OCI-LY7 (cell line): ENCODE results near the gene CPNE4. TPM values are rescaled to one million over a fixed set of nuclear protein-coding genes. Genes with fewer than 3 reads are reported as not detected.

ENCODE experiments used
- BruUV-seq: library from RNA; stranded (reverse); fragments of 400-500 nt; replicated peaks from 2 replicates; lab custom pipeline; 2021; lab: Mats Ljungman, UMichigan
- CTCF ChIA-PET: fragments of 300-600 bp; sonication (Branson Sonifier 250); formaldehyde crosslinking; loops from one replicate; lab custom pipeline; 2022; ENCODE audit warnings: antibody characterized with exemption; ENCODE audit not compliant: unreplicated experiment; lab: Charles Lee
- POLR2A ChIA-PET: fragments of 300-600 bp; sonication (Branson Sonifier 250); formaldehyde crosslinking; loops from one replicate; lab custom pipeline; 2022; ENCODE audit warnings: antibody characterized with exemption; lab: Charles Lee
- DNase-seq: peaks from one replicate; pipeline ENCODE4 v3.0.0-alpha.2; 2015; ENCODE audit warnings: low spot score
- H2AFZ ChIP-seq: fragments of 200-600 bp; sonication (generic), shearing (Covaris generic); 2 replicates; pipeline ENCODE4 v1.6.1; 2014; ENCODE audit warnings: mild to moderate bottlenecking, antibody characterized with exemption, low read length, moderate library complexity
- H3K27ac ChIP-seq: fragments of 200-600 bp; sonication (generic); 2 replicates; pipeline ENCODE4 v1.5.1; 2014; ENCODE audit warnings: mixed run types, low read depth, mild to moderate bottlenecking, moderate library complexity, low read length, inconsistent platforms; ENCODE audit not compliant: poor library complexity, severe bottlenecking
- H3K36me3 ChIP-seq: fragments of 200-600 bp; sonication (generic); 2 replicates; pipeline ENCODE4 v1.6.1; 2014; ENCODE audit warnings: mild to moderate bottlenecking, antibody characterized with exemption, low read length, moderate library complexity, mixed read lengths; ENCODE audit not compliant: insufficient read depth
- H3K4me1 ChIP-seq: fragments of 200-600 bp; sonication (generic); 2 replicates; pipeline ENCODE4 v1.5.1; 2014; ENCODE audit warnings: mild to moderate bottlenecking, low read length; ENCODE audit not compliant: insufficient read depth, poor library complexity, severe bottlenecking
- H3K4me2 ChIP-seq: fragments of 200-600 bp; sonication (generic); 2 replicates; pipeline ENCODE4 v1.6.1; 2014; ENCODE audit warnings: mild to moderate bottlenecking, low read length
- H3K4me3 ChIP-seq: fragments of 200-600 bp; sonication (generic); 2 replicates; pipeline ENCODE4 v1.5.1; 2014; ENCODE audit warnings: mild to moderate bottlenecking, low read depth, low read length; ENCODE audit not compliant: poor library complexity, severe bottlenecking
- H3K79me2 ChIP-seq: fragments of 200-600 bp; sonication (generic); 2 replicates; pipeline ENCODE4 v1.6.1; 2016; ENCODE audit warnings: low read depth, mild to moderate bottlenecking, low read length, moderate library complexity, mixed read lengths; ENCODE audit not compliant: insufficient read depth
- H3K9me2 ChIP-seq: fragments of 200-600 bp; sonication (generic); 2 replicates; pipeline ENCODE4 v1.6.1; 2016; ENCODE audit warnings: mild to moderate bottlenecking, low read length, mixed read lengths; ENCODE audit not compliant: insufficient read depth
- H3K9me3 ChIP-seq: fragments of 200-600 bp; sonication (generic); 2 replicates; pipeline ENCODE4 v1.6.1; 2014; ENCODE audit warnings: mild to moderate bottlenecking, mixed run types, low read length, mixed read lengths
- H4K20me1 ChIP-seq: fragments of 200-600 bp; sonication (generic); 2 replicates; pipeline ENCODE4 v1.6.1; 2014; ENCODE audit warnings: mild to moderate bottlenecking, antibody characterized with exemption, low read length, moderate library complexity, mixed read lengths; ENCODE audit not compliant: insufficient read depth
- EZH2phosphoT487 ChIP-seq: fragments of 200-600 bp; sonication (generic); IDR thresholded peaks from 2 replicates; pipeline ENCODE4 v1.6.1; 2018; ENCODE audit warnings: low read depth, borderline replicate concordance, mild to moderate bottlenecking, mixed run types, antibody characterized with exemption, low read length, moderate library complexity, mixed read lengths
- intact Hi-C: fragments of 100-400 bp; cut with micrococcal nuclease; formaldehyde crosslinking; loops from one replicate; pipeline ENCODE4 v1.10.0; 2022; ENCODE audit not compliant: unreplicated experiment
- total RNA-seq, 2 experiments: library from RNA; depleted of rRNA in 1 of 2; stranded (reverse); fragments of >200 nt in 1 of 2; shearing (Covaris generic) in 1 of 2; gene quantifications; 2 replicates each; pipeline ENCODE4 v1.2.3, GENCODE V29; 2014 to 2022
- TF ChIP-seq, protein P1 (sequence below): fragments of 200-600 bp; sonication (generic); conservative IDR thresholded peaks from 2 replicates; pipeline ENCODE4 v1.5.1; 2014; ENCODE audit warnings: mild to moderate bottlenecking, antibody characterized with exemption, low read length, moderate library complexity, mixed read lengths

CPNE4 gene
- total RNA-seq, 2 experiments from 2014 or later, result not detected

DNA sequence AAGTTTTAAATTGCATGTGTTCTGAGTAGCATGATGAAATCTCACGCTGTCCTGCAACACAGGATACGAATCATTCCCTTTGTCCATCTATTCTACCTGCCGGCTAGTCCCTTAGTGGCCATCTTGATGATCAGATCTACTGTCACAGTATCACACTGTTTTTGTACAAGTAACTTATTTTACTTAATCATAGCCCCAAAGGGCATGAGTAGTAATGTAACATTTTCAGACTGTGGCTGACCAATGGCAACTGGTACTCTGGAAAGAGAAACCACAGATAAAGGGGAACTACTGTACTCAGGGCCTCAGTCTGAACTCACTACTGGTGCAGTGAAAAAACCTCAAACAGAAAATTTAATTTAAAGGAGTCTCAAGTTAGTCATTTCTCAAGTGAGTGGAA is 404.7 kb downstream of the CPNE4 start:
- H3K36me3 ChIP-seq, result no peaks in the 10 kb centered on the region
- H3K79me2 ChIP-seq, result no peaks in the 10 kb centered on the region
- no peak for TF ChIP-seq EZH2phosphoT487
- TF ChIP-seq, protein P1, sequence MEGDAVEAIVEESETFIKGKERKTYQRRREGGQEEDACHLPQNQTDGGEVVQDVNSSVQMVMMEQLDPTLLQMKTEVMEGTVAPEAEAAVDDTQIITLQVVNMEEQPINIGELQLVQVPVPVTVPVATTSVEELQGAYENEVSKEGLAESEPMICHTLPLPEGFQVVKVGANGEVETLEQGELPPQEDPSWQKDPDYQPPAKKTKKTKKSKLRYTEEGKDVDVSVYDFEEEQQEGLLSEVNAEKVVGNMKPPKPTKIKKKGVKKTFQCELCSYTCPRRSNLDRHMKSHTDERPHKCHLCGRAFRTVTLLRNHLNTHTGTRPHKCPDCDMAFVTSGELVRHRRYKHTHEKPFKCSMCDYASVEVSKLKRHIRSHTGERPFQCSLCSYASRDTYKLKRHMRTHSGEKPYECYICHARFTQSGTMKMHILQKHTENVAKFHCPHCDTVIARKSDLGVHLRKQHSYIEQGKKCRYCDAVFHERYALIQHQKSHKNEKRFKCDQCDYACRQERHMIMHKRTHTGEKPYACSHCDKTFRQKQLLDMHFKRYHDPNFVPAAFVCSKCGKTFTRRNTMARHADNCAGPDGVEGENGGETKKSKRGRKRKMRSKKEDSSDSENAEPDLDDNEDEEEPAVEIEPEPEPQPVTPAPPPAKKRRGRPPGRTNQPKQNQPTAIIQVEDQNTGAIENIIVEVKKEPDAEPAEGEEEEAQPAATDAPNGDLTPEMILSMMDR, result no peak
- H2AFZ ChIP-seq, result no peak overlapping the region
- H3K4me3 ChIP-seq, result no peak overlapping the region
- H3K27ac ChIP-seq, result no peak overlapping the region
- DNase-seq, result no peak
- H3K4me2 ChIP-seq, result no peak overlapping the region
- no peaks in the 10 kb centered on the region for H4K20me1 ChIP-seq
- BruUV-seq, result no TSS peak
- CTCF ChIA-PET, result no interaction called here
- H3K9me2 ChIP-seq, result no peaks in the 10 kb centered on the region
- POLR2A ChIA-PET, result no interaction called here
- no peaks in the 10 kb centered on the region for H3K4me1 ChIP-seq
- intact Hi-C loops, result no loop called here
- H3K9me3 ChIP-seq, result no peaks in the 10 kb centered on the region

DNA sequence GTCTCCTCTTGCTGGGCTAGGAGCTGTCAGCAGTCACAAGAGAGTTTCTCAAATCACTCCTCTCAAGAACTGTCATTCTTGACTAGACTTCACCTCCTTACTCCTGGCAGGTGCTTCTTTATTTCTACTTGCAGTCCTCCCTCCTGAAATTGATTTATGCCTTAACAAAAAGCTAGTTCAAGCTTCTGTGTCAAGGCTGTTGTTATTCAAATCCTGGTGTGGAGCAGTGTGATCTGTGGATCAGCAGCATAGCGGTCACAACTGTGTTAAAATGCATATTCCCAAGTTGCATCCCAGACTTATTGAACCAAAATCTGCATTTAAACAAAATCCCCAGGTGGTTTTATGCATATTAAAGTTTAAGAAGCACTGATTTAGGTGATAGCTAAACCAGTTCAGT is 411.4 kb downstream of the CPNE4 start:
- no peak for TF ChIP-seq EZH2phosphoT487
- TF ChIP-seq, protein P1, result no peak
- Histone ChIP-seq H3K79me2 (no peaks in the 10 kb centered on the region), H3K36me3 (no peaks in the 10 kb centered on the region), H3K4me3 (no peak overlapping the region), H2AFZ (no peak overlapping the region), H3K27ac (no peak overlapping the region), H3K9me3 (no peaks in the 10 kb centered on the region), H3K9me2 (no peaks in the 10 kb centered on the region), H3K4me1 (no peaks in the 10 kb centered on the region), H3K4me2 (no peak overlapping the region), H4K20me1 (no peaks in the 10 kb centered on the region)
- no peak for DNase-seq
- no TSS peak for BruUV-seq
- POLR2A ChIA-PET, result no interaction called here
- intact Hi-C loops, result no loop called here
- CTCF ChIA-PET, result no interaction called here

DNA sequence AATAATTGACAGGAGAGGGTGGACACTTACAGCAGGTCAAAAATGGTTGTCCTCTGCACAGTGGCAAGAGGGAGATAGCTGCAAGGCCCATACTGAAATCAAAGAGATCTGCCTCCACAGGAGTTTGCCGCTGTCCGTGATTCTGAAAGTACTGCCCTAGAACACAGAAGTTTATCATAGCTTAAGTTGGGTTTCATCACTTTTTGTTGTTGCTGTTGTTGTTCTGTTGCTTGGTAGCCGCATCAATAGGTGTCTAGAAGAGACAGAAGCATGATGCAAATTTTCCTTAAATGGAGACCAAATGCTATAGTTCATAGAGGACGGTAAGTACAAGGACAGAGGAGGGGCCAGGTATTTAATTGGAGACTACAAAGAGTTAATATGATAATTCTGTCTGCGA is 412.1 kb downstream of the CPNE4 start:
- DNase-seq, result no peak
- intact Hi-C loops, result no loop called here

More for the DNA sequence above, 412.1 kb downstream of the CPNE4 start:
- Histone ChIP-seq H3K79me2 (no peaks in the 10 kb centered on the region), H3K9me2 (no peaks in the 10 kb centered on the region), H3K9me3 (no peaks in the 10 kb centered on the region), H3K27ac (no peak overlapping the region), H2AFZ (no peak overlapping the region), H3K36me3 (no peaks in the 10 kb centered on the region), H3K4me3 (no peak overlapping the region), H3K4me2 (no peak overlapping the region), H3K4me1 (no peaks in the 10 kb centered on the region), H4K20me1 (no peaks in the 10 kb centered on the region)
- CTCF ChIA-PET, result no interaction called here
- POLR2A ChIA-PET, result interaction anchor here (1.0 kb wide), 1 partner anchor 264 kb away, joined by 3 read pairs; no protein-coding TSS in a partner anchor
- TF ChIP-seq, protein P1, result no peak
- TF ChIP-seq EZH2phosphoT487, result no peak
- BruUV-seq, result no TSS peak
